ENCODE measurements around the gene GAREM2.

DNA sequence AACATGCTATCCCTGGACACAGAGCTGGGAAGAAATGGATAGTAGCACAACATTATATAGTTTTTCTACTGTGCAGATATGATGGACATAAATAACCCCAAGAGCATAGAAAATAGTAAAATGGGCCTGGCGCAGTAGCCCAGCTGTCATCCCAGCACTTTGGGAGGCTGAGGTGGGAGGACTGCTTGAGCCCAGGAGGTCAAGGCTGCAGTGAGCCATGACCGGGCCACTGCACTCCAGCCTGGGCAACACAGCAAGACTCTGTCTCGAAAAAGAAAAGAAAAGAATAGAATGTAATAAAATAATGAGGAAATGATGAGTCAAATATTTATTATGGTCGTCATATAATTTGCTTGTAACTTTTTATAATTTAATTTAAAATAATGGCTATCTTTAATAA is 7.5 kb upstream of the GAREM2 start:
- TF ChIP-seq, protein P1, sequence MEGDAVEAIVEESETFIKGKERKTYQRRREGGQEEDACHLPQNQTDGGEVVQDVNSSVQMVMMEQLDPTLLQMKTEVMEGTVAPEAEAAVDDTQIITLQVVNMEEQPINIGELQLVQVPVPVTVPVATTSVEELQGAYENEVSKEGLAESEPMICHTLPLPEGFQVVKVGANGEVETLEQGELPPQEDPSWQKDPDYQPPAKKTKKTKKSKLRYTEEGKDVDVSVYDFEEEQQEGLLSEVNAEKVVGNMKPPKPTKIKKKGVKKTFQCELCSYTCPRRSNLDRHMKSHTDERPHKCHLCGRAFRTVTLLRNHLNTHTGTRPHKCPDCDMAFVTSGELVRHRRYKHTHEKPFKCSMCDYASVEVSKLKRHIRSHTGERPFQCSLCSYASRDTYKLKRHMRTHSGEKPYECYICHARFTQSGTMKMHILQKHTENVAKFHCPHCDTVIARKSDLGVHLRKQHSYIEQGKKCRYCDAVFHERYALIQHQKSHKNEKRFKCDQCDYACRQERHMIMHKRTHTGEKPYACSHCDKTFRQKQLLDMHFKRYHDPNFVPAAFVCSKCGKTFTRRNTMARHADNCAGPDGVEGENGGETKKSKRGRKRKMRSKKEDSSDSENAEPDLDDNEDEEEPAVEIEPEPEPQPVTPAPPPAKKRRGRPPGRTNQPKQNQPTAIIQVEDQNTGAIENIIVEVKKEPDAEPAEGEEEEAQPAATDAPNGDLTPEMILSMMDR (IDR thresholded peaks at IDR 0.05): no peak
- no peak for TF ChIP-seq POLR2A (IDR thresholded peaks at IDR 0.05)

Data from heart left ventricle (tissue), 13 donors.